ENCODE measurements around the gene DDX23.

The DDX23 gene

GRCh38 chr12:48822139-48822538 lies 29.8 kb downstream of the DDX23 start:
- DNase-seq, result no peak

- no peak for DNase-seq
These were observed 31.8 kb downstream of the DDX23 start for GRCh38 chr12:48819986-48820725.

GRCh38 chr12:48818831-48819590 lies 33.0 kb downstream of the DDX23 start:
- peak; percentile 16 for DNase-seq

GRCh38 chr12:48817873-48818830 lies 33.8 kb downstream of the DDX23 start, which contains the start of gene CACNB3:
Gene CACNB3 (plus strand): TSS chr12:48818496. CDS start chr12:48818930, 434 bp downstream.
- peak; percentile 75 for DNase-seq

- no peak for DNase-seq
These were observed 35.7 kb downstream of the DDX23 start for GRCh38 chr12:48816143-48816854.

GRCh38 chr12:48815126-48816110 lies 36.5 kb downstream of the DDX23 start:
- DNase-seq, result peak; percentile 25

- peak; percentile 75 for DNase-seq
These were observed 37.5 kb downstream of the DDX23 start for GRCh38 chr12:48814262-48815125.

GRCh38 chr12:48813465-48814261 lies 38.3 kb downstream of the DDX23 start:
- no peak for DNase-seq

GRCh38 chr12:48812389-48812788 lies 39.6 kb downstream of the DDX23 start:
- DNase-seq, result no peak

- no peak for DNase-seq
These were observed 40.4 kb downstream of the DDX23 start for GRCh38 chr12:48811437-48812090.

GRCh38 chr12:48810903-48811431 lies 41.0 kb downstream of the DDX23 start:
- DNase-seq, result no peak

GRCh38 chr12:48807981-48808380 lies 44.0 kb downstream of the DDX23 start:
- DNase-seq, result no peak

- no peak for DNase-seq
These were observed 48.3 kb downstream of the DDX23 start for GRCh38 chr12:48803675-48804074.

GRCh38 chr12:48800971-48801370 lies 51.0 kb downstream of the DDX23 start:
- DNase-seq, result no peak

GRCh38 chr12:48800457-48800856 lies 51.5 kb downstream of the DDX23 start:
- no peak for DNase-seq

GRCh38 chr12:48796976-48797375 lies 55.0 kb downstream of the DDX23 start:
- no peak for DNase-seq

- DNase-seq, result peak; percentile 50
These were observed 56.2 kb downstream of the DDX23 start for GRCh38 chr12:48795550-48796455.
